H1 (cell line): ENCODE measurements around the gene GAST. TPM values are rescaled to one million over a fixed set of nuclear protein-coding genes. Genes with fewer than 3 reads are reported as not detected.

Experiments used
- CTCF ChIA-PET: fragments of 300-600 bp; sonication (Branson Sonifier 250); formaldehyde crosslinking; loops from one replicate; lab custom pipeline; 2021; ENCODE audit not compliant: partially characterized antibody; lab: Charles Lee
- POLR2A ChIA-PET: fragments of 300-600 bp; sonication (Branson Sonifier 250); formaldehyde crosslinking; loops from one replicate; lab custom pipeline; 2021; ENCODE audit warnings: inconsistent platforms; ENCODE audit not compliant: partially characterized antibody; lab: Charles Lee
- DNase-seq, 2 experiments: peaks; one replicate each; pipeline versions ENCODE4 v3.0.0 to v3.0.0-alpha.2; 2010 to 2022; ENCODE audit warnings: low spot score in 2 of 2, low read depth in 1 of 2, mixed read lengths in 1 of 2
- FAIRE-seq: peaks from 2 replicates; lab custom pipeline; 2011; peaks lifted over from hg19 to GRCh38; lab: Jason Lieb, UNC
- H2AFZ ChIP-seq: 2 replicates; pipeline ENCODE4 v1.8.1; 2012; ENCODE audit warnings: low read length, inconsistent platforms
- H2AK5ac ChIP-seq: 2 replicates; pipeline ENCODE4 v1.6.1; 2013; ENCODE audit warnings: low read depth, low read length
- H2BK120ac ChIP-seq: replicated peaks from 2 replicates; pipeline ENCODE3; 2013; ENCODE audit warnings: low read depth, low read length, inconsistent platforms
- H2BK12ac ChIP-seq: 2 replicates; pipeline ENCODE4 v1.6.1; 2013; ENCODE audit warnings: low read depth, low read length
- H2BK15ac ChIP-seq: 2 replicates; pipeline ENCODE4 v1.6.1; 2013; ENCODE audit warnings: low read length
- H2BK20ac ChIP-seq: 2 replicates; pipeline ENCODE4 v1.6.1; 2013; ENCODE audit warnings: low read length
- H2BK5ac ChIP-seq: 2 replicates; pipeline ENCODE4 v1.6.1; 2013; ENCODE audit warnings: low read depth, low read length
- H3K14ac ChIP-seq: 2 replicates; pipeline ENCODE4 v1.6.1; 2013; ENCODE audit warnings: inconsistent platforms; ENCODE audit not compliant: insufficient read length
- H3K18ac ChIP-seq: 2 replicates; pipeline ENCODE4 v1.6.1; 2013; ENCODE audit warnings: low read length; ENCODE audit errors: extremely low read depth
- H3K23ac ChIP-seq: 2 replicates; pipeline ENCODE4 v1.6.1; 2013; ENCODE audit warnings: inconsistent platforms; ENCODE audit not compliant: insufficient read length
- H3K23me2 ChIP-seq: 2 replicates; pipeline ENCODE4 v1.6.1; 2013; ENCODE audit warnings: low read depth, low read length
- H3K27ac ChIP-seq: 2 replicates; pipeline ENCODE4 v1.6.1; 2011; ENCODE audit warnings: low read depth, low read length, inconsistent platforms
- H3K27me3 ChIP-seq, 4 experiments: replicated peaks in 1 of 4; 1 replicate in 1 of 4; 2 replicates in 3 of 4; pipeline versions ENCODE4 v1.6.1 to v1.8.1; 2011 to 2013; ENCODE audit warnings: low read length in 3 of 4, mild to moderate bottlenecking in 3 of 4, inconsistent platforms in 2 of 4, mixed read lengths in 2 of 4, moderate library complexity in 1 of 4; ENCODE audit not compliant: control insufficient read depth in 3 of 4, insufficient read depth in 3 of 4; ENCODE audit errors: extremely low read depth in 1 of 4
- H3K36me3 ChIP-seq, 4 experiments: 2 replicates each; pipeline versions ENCODE4 v1.6.1 to v1.8.1; 2011 to 2013; ENCODE audit warnings: mild to moderate bottlenecking in 4 of 4, low read length in 3 of 4, moderate library complexity in 2 of 4, control low read depth in 1 of 4, inconsistent platforms in 1 of 4; ENCODE audit not compliant: insufficient read depth in 4 of 4, control insufficient read depth in 2 of 4
- H3K4ac ChIP-seq: replicated peaks from 2 replicates; pipeline ENCODE3; 2013; ENCODE audit warnings: low read length, low read depth, mixed read lengths, inconsistent platforms; ENCODE audit not compliant: insufficient read length
- H3K4me1 ChIP-seq, 4 experiments: replicated peaks in 1 of 4; 1 replicate in 1 of 4; 2 replicates in 3 of 4; pipeline versions ENCODE4 v1.6.1 to v1.8.1; 2011 to 2013; ENCODE audit warnings: low read length in 3 of 4, inconsistent platforms in 2 of 4, mixed read lengths in 1 of 4; ENCODE audit not compliant: insufficient read depth in 4 of 4, control insufficient read depth in 3 of 4
- H3K4me2 ChIP-seq, 2 experiments: 2 replicates each; pipeline versions ENCODE4 v1.6.1 to v1.8.1; 2011 to 2013; ENCODE audit warnings: low read depth in 2 of 2, low read length in 2 of 2, control low read depth in 1 of 2, inconsistent platforms in 1 of 2, mild to moderate bottlenecking in 1 of 2; ENCODE audit not compliant: insufficient read depth in 1 of 2
- H3K4me3 ChIP-seq, 4 experiments: fragments of 200-600, 300-600 bp in 1 of 4; sonication (generic), shearing (Covaris generic), sonication (Bioruptor Twin) in 1 of 4; 2 replicates each; pipeline versions ENCODE4 v1.5.1 to v1.8.1; 2011 to 2016; ENCODE audit warnings: low read length in 4 of 4, low read depth in 3 of 4, control low read depth in 2 of 4, inconsistent platforms in 2 of 4, mild to moderate bottlenecking in 2 of 4, mixed read lengths in 1 of 4, moderate library complexity in 1 of 4; ENCODE audit not compliant: insufficient read depth in 2 of 4; ENCODE audit errors: extremely low read depth in 1 of 4
- H3K56ac ChIP-seq: replicated peaks from 2 replicates; pipeline ENCODE3; 2013; ENCODE audit warnings: low read depth, mild to moderate bottlenecking, mixed read lengths, low read length, inconsistent platforms; ENCODE audit not compliant: insufficient read length
- H3K79me1 ChIP-seq: 2 replicates; pipeline ENCODE4 v1.6.1; 2013; ENCODE audit warnings: low read depth, low read length, control low read depth
- H3K79me2 ChIP-seq, 2 experiments: 2 replicates each; pipeline versions ENCODE4 v1.6.1 to v1.8.1; 2012 to 2013; ENCODE audit warnings: low read length in 2 of 2, mild to moderate bottlenecking in 2 of 2, inconsistent platforms in 1 of 2; ENCODE audit not compliant: insufficient read depth in 2 of 2, control insufficient read depth in 1 of 2
- H3K9ac ChIP-seq, 4 experiments: replicated peaks in 1 of 4; 1 replicate in 1 of 4; 2 replicates in 3 of 4; pipeline versions ENCODE4 v1.6.1 to v1.8.1; 2011 to 2013; ENCODE audit warnings: low read depth in 3 of 4, low read length in 3 of 4, control low read depth in 2 of 4, mild to moderate bottlenecking in 2 of 4, moderate library complexity in 2 of 4, inconsistent platforms in 1 of 4; ENCODE audit errors: extremely low read depth in 1 of 4
- H3K9me3 ChIP-seq, 2 experiments: 2 replicates each; pipeline versions ENCODE4 v1.6.1 to v1.8.1; 2012 to 2013; ENCODE audit warnings: mild to moderate bottlenecking in 2 of 2, moderate library complexity in 2 of 2, control low read depth in 1 of 2, inconsistent platforms in 1 of 2, low read depth in 1 of 2, low read length in 1 of 2, mixed read lengths in 1 of 2; ENCODE audit not compliant: insufficient read depth in 2 of 2
- H4K20me1 ChIP-seq, 2 experiments: replicated peaks in 1 of 2; 2 replicates each; pipeline versions ENCODE3 to v1.8.1; 2011 to 2013; ENCODE audit warnings: inconsistent platforms in 2 of 2, low read length in 2 of 2, mild to moderate bottlenecking in 1 of 2; ENCODE audit not compliant: insufficient read depth in 2 of 2, control insufficient read depth in 1 of 2
- H4K5ac ChIP-seq: 2 replicates; pipeline ENCODE4 v1.6.1; 2013; ENCODE audit warnings: low read length, low read depth, mixed read lengths, inconsistent platforms; ENCODE audit not compliant: insufficient read length
- H4K8ac ChIP-seq: 2 replicates; pipeline ENCODE4 v1.8.0; 2013; ENCODE audit warnings: mild to moderate bottlenecking, moderate library complexity, low read length, inconsistent platforms; ENCODE audit not compliant: insufficient read depth; ENCODE audit errors: extremely low read depth
- H4K91ac ChIP-seq: replicated peaks from 2 replicates; pipeline ENCODE3; 2013; ENCODE audit warnings: low read length, mixed read lengths, inconsistent platforms; ENCODE audit not compliant: insufficient read length
- BCL11A ChIP-seq, 2 experiments: IDR thresholded peaks; one replicate each; pipeline ENCODE4 v1.6.1; 2011; ENCODE audit warnings: low read depth in 2 of 2, low read length in 2 of 2, mild to moderate bottlenecking in 2 of 2
- CBX8 ChIP-seq: fragments of 300-800, 300-1000 bp; sonication (generic); IDR thresholded peaks from 2 replicates; pipeline ENCODE4 v1.7.1; 2016; ENCODE audit warnings: low read depth, low read length, borderline replicate concordance
- EGR1 ChIP-seq: IDR thresholded peaks from 2 replicates; pipeline ENCODE4 v1.6.1; 2011; ENCODE audit warnings: low read depth, low read length, borderline replicate concordance
- FOSL1 ChIP-seq: IDR thresholded peaks from 2 replicates; pipeline ENCODE4 v1.6.1; 2011; ENCODE audit warnings: mild to moderate bottlenecking, low read depth, low read length, moderate library complexity; ENCODE audit not compliant: insufficient read depth
- GABPA ChIP-seq: IDR thresholded peaks from 2 replicates; pipeline ENCODE4 v1.6.1; 2011; ENCODE audit warnings: mild to moderate bottlenecking, low read length, moderate library complexity, borderline replicate concordance; ENCODE audit not compliant: insufficient read depth
- PHF8 ChIP-seq: fragments of 200-600 bp; sonication (generic); conservative IDR thresholded peaks from 2 replicates; pipeline ENCODE4 v1.7.1; 2012; ENCODE audit warnings: low read depth, mild to moderate bottlenecking, inconsistent platforms, low read length, moderate library complexity
- SP4 ChIP-seq: IDR thresholded peaks from 2 replicates; pipeline ENCODE4 v1.6.1; 2012; ENCODE audit warnings: low read length, inconsistent platforms
- TCF12 ChIP-seq: IDR thresholded peaks from 2 replicates; pipeline ENCODE4 v1.6.1; 2011; ENCODE audit warnings: low read depth, mild to moderate bottlenecking, low read length
- TEAD4 ChIP-seq: IDR thresholded peaks from 2 replicates; pipeline ENCODE4 v1.6.1; 2012; ENCODE audit warnings: low read depth, low read length, inconsistent platforms, mixed read lengths
- ZNF274 ChIP-seq: IDR thresholded peaks from 2 replicates; pipeline ENCODE4 v1.7.0; 2012; ENCODE audit warnings: low read length, borderline replicate concordance; ENCODE audit errors: extremely low read depth
- WGBS, 2 experiments: shearing (Covaris generic) in 1 of 2; methylation state at CpG; one replicate each; pipeline versions ENCODE4 v1.1.6 to v1.1.7; 2013 to 2015; ENCODE audit warnings: low lambda C conversion rate in 2 of 2, mixed read lengths in 2 of 2, inconsistent platforms in 1 of 2, low coverage in 1 of 2, missing lambda C conversion rate in 1 of 2; ENCODE audit not compliant: insufficient replicate concordance in 2 of 2, insufficient coverage in 1 of 2, insufficient read length in 1 of 2; ENCODE audit errors: extremely low coverage in 1 of 2, missing lambda C conversion rate in 1 of 2; 5-methylcytosine and 5-hydroxymethylcytosine counted together
- polyA plus RNA-seq, 7 experiments: library from polyadenylated mRNA; depleted of rRNA in 3 of 7; stranded (reverse) in 5 of 7; unstranded in 2 of 7; fragments of >200 nt in 5 of 7; fragments of 200-250 nt in 2 of 7; gene quantifications; 1 replicate in 5 of 7; 2 replicates in 1 of 7; 4 replicates in 1 of 7; pipeline versions ENCODE4 v1.2.1 to v1.2.3, GENCODE V29; 2011 to 2013; ENCODE audit warnings: missing spikeins in 2 of 7, mixed read lengths in 2 of 7
- total RNA-seq: library from RNA; stranded (reverse); fragmentation: NEBNext Ultra II Directional; extraction: Animal tissue kit (Norgen Biotek cat#: 25700); gene quantifications from 2 replicates; pipeline ENCODE4 v1.2.1, GENCODE V29; 2021
- TF ChIP-seq, protein P1 (sequence below), 3 experiments: IDR thresholded peaks; 1 replicate in 2 of 3; 2 replicates in 1 of 3; pipeline versions ENCODE4 v1.5.1 to v1.6.1; 2011; ENCODE audit warnings: low read length in 3 of 3, mild to moderate bottlenecking in 3 of 3, inconsistent platforms in 2 of 3, low read depth in 1 of 3, moderate library complexity in 1 of 3; ENCODE audit not compliant: insufficient read depth in 1 of 3; ENCODE audit errors: control extremely low read depth in 1 of 3

Gene GAST
- total and polyA plus RNA-seq, 2 of the 8 experiments (the other 6 are each of a cell fraction or from before 2014, with no cell fraction given): not detected

DNA sequence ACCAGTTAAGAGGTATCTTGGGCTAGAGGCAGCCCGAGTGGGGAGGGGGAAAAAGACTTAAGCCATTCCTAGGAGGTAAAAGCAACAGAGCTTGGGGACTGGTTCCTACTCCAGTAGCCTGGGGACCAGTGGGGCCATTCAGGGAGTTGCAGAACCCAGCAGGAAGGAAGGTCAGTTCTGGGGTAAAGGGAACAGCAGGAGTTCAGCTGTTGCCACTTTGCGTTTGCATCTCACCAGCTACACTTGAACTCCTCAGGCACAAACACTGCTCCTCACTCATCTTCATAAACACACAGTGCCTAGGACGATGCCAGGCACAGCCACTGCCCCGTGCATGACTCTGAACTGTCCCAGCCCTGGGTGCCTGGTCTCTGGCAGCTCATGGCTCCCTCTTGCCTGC lies 18.3 kb downstream of the GAST start:
- Histone ChIP-seq H3K79me2 (no peaks in the 10 kb centered on the region), H3K4me3 (no peak overlapping the region), H2BK20ac (no peak overlapping the region), H2BK5ac (no peak overlapping the region), H4K5ac (no peak overlapping the region), H4K91ac (no peak overlapping the region), H3K4ac (no peak overlapping the region), H3K79me1 (no peaks in the 10 kb centered on the region), H3K14ac (no peak overlapping the region), H2BK120ac (no peak overlapping the region), H3K23ac (no peak overlapping the region), H3K23me2 (peaks cover 13% of the 10 kb centered on the region), H4K20me1 (peaks cover 5% of the 10 kb centered on the region in 2 experiments), H3K9me3 (no peaks in the 10 kb centered on the region), H3K27ac (no peak overlapping the region), H2AK5ac (no peak overlapping the region), H3K9ac (no peak overlapping the region), H3K27me3 (peaks cover 14 to 45% (median 38%) of the 10 kb centered on the region in 4 experiments), H2BK15ac (no peak overlapping the region), H4K8ac (no peak overlapping the region), H2BK12ac (no peak overlapping the region), H3K18ac (no peak overlapping the region), H3K4me2 (no peak overlapping the region), H3K36me3 (no peaks in the 10 kb centered on the region), H3K4me1 (peaks cover 0 to 3% (median 0%) of the 10 kb centered on the region in 4 experiments; a peak in 5 of 7 replicates), H3K56ac (no peak overlapping the region), H2AFZ (no peak overlapping the region)
- CTCF ChIA-PET: interaction anchor here (0.6 to 3.2 kb wide), 5 partner anchors 11 to 1255 kb away, joined by 3 to 18 read pairs (median 4); partner anchors contain the start of gene P3H4
- FAIRE-seq: no peak
- POLR2A ChIA-PET: interaction anchor here (0.6 to 18.3 kb wide), 6 partner anchors 10 to 134 kb away, joined by 3 to 215 read pairs (median 6); partner anchors contain the start of genes EIF1 and JUP
- 69% methylated on average over 4 of the region's 4 CpGs; no CpG with 5 or more reads in 1 of the 2 experiments for WGBS, 2 experiments
- DNase-seq: no peak
- TF ChIP-seq, protein P1, sequence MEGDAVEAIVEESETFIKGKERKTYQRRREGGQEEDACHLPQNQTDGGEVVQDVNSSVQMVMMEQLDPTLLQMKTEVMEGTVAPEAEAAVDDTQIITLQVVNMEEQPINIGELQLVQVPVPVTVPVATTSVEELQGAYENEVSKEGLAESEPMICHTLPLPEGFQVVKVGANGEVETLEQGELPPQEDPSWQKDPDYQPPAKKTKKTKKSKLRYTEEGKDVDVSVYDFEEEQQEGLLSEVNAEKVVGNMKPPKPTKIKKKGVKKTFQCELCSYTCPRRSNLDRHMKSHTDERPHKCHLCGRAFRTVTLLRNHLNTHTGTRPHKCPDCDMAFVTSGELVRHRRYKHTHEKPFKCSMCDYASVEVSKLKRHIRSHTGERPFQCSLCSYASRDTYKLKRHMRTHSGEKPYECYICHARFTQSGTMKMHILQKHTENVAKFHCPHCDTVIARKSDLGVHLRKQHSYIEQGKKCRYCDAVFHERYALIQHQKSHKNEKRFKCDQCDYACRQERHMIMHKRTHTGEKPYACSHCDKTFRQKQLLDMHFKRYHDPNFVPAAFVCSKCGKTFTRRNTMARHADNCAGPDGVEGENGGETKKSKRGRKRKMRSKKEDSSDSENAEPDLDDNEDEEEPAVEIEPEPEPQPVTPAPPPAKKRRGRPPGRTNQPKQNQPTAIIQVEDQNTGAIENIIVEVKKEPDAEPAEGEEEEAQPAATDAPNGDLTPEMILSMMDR (IDR thresholded peaks at IDR 0.05; ENCODE audit: control extremely low read depth in 1 of 3, insufficient read depth in 1 of 3, low read depth in 1 of 3, low read length in 3 of 3): no peak
- TF ChIP-seq TCF12 (no peak), TEAD4 (no peak), SP4 (no peak), CBX8 (no peak), GABPA (no peak), FOSL1 (no peak), EGR1 (no peak), PHF8 (no peak), BCL11A (IDR thresholded peaks at IDR 0.05; ENCODE audit: low read depth in 2 of 2, low read length in 2 of 2) (no peak), ZNF274 (no peak)
